Measurements from ENCODE around the gene DROSHA.
A peak's percentile ranks its signal among the peaks of the same experiment; 100 is the strongest.

DROSHA gene

DNA sequence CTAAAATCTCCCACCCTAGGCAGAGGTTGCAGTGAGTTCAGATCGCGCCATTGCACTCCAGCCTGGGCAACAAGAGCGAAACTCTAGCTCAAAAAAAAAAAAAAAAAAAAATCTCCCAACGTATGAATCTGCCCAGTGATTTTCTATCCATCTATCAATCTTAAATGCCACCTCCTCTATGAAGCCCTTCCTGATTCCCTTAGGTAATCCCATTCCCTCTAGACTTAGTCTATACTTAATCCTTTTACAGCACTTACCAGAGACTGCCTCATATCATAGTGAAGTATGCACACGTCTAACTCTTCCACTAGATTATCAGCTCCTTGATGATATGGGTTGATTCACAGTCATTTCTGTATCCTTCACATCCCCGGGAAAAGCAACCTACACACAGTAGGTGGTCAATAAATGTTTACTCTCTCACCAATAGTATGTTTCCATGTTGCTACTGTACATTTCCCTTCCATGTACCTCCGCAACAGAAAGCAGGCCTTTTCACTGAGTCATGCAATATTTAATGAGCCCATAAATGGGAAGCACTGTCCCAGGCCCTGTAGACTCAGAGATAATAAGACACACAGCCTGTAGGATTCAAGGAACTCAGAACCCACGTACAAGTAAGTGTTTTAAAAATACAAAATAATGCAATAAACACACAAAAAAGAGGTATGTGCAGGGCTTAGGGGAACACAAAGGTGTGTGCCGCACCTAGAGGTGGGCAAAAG is 1.2 kb downstream of the DROSHA start:
- DNase-seq (ENCODE audit: low spot score): no peak

DNA sequence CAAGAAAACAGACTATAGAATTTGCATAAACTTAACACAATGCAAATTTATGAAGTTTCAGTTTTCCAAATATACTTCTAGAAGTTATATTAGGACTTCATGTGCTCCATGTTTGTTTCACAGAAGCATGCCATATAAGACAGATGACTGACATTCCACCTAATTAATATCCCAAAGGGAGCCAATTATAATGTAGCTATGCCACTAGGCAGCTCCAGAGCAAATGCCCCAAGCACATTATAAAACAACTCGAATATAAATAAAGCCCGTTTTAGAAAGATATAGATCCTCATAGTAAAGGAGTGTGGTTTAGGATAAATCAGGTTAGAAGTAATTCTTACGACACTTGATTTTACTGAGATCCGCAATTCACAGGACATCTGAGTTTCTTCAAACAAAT is 8.9 kb downstream of the DROSHA start:
- no peak for DNase-seq (ENCODE audit: low spot score)

DNA sequence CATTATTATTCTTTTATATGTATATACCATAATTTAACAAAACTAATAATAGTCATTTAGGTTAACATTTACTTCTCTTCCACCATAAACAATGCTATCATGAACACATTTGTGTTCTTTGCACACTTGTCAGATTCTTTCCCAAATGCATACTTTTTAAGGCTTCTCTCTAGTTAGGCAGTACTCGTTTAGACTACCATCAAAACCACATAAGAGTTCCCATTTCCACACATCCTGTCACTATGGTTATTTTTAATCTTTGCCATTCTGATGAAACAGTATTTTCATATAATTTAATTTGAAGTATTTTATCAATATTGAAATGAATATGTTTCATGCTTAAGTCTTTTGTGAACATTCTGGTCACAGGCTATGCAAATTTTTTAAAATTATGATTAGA is 15.1 kb downstream of the DROSHA start:
- DNase-seq (ENCODE audit: low spot score): no peak

DNA sequence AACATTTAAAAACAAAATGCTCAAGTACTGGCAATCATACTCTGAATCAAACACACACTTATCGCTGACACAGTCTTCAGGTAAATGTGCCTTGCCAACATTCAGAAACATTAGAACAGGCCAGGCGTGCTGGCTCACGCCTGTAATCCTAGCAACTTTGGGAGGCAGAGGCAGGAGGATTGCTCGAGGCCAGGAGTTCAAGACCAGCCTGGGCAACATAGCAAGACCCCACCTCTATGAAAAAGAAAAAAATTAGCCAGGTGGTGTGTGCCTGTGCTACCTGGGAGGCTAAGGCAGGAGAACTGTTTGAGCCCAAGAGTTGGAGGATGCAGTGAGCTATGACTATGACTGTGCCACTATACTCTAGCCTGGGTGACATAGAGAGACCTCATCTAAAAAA is 20.6 kb downstream of the DROSHA start:
- no peak for DNase-seq (ENCODE audit: low spot score)

DNA sequence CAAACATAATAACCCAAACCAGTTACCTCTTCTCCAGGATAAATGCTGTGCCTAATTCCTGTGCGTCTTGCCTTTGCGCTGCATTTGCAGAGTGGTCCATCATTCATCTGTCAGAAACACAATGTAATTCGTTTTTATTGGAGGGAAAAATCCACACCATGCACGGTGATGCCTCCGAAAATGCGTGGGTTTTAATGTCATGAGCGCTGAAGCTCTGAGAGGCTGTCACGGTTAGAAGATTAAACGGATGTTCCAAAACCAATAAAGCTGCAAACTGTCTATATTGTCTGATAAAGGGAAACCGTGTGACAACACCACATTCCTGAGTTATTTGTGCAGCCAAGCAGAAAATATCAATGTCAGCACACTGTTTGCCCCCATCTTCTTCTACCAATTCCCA is 27.4 kb downstream of the DROSHA start:
- no peak for DNase-seq (ENCODE audit: low spot score)

DNA sequence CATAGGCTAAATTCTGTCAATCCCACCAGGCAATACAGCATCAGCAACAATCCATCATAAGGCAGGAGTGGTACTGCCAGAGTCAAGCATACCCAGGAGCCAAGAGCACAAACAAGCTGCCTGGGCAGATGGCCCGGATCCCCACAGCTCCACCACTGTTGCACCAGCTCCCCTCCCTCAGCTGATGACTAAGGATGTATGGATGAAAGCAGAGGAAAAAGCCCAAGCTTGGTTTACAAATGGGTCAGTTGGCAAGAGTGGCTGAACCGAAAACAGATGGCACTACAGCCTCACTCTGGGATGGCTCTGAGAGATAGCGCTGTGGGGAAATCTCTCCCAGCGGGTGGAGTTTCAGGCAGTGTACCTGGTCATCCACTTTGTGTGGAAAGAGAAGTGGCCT is 29.4 kb downstream of the DROSHA start:
- no peak for DNase-seq (ENCODE audit: low spot score)

DNA sequence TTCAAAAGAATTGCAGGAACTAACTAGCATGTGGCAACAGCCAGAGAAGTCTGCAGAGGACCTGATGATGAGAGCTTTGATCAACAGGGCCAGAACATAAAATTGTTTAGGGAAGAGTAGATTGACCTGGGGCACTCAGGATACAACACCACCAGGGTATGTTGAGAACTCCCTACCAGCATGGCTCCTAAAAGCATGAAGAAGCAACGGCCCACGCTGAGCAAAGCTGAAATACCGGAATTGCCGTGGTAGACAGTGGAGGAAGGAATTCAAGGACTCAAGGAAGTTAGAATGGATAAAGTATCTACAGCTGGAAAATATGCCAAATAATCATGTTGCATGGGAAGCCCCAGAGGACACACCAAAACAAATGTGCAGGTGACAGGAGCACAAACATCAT is 31.6 kb downstream of the DROSHA start:
- DNase-seq (ENCODE audit: low spot score): no peak

DNA sequence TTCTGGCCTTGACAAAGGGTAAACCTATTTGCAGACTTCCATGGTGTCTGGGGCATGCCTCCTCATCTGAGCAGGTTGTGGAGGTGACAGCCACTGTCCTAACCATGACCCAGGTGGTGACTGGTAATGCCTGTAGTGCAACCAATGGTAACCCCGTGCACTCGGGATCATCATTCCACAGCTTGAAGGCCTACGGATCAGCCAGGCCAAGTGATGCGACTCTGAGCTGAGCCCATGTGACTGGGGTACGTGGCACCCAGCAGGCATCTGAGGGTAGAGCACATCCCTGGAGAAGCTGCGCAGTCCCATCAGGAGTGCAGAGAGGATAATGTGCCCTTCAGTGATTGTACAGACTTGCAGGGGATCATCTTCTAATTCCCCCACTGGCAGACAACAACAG is 35.0 kb downstream of the DROSHA start:
- DNase-seq (ENCODE audit: low spot score): no peak

DNA sequence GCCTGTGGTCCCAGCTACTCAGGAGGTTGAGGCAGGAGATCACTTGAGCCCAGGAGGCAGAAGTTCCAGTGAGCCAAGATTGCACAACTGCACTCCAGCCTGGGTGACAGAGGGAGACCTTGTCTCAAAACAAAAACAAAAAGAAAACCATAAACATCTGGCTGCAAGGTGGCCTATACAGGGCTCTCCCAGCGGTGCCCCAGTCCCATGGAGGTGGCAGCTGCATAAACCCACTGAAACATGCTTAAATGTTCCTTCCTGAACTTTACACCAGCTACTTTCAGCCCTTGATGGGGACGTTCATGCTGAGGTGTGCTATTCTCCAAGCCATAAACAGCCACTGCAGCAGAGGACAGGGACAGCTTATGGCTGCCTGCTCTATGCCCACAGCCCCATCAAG is 35.6 kb downstream of the DROSHA start:
- no peak for DNase-seq (ENCODE audit: low spot score)

DNA sequence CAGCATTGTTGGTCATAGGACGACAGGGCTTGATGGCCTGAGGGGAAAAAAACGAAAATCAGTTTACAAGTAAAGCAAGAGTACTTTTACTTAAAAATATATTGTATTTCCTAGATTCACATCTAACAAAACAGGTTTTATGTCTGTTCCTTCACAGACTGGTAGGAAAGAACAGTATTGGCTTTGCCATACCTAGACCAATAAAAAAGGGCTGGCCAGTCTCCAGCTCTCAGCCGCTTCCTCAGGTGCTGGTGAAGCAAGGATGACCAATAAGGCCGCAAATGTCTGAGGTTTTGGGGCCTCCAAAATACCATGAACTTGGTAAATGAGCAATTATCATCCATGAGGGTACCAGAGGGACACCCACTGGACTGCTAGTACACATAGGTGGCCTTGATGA is 36.6 kb downstream of the DROSHA start:
- no peak for DNase-seq (ENCODE audit: low spot score)

DNA sequence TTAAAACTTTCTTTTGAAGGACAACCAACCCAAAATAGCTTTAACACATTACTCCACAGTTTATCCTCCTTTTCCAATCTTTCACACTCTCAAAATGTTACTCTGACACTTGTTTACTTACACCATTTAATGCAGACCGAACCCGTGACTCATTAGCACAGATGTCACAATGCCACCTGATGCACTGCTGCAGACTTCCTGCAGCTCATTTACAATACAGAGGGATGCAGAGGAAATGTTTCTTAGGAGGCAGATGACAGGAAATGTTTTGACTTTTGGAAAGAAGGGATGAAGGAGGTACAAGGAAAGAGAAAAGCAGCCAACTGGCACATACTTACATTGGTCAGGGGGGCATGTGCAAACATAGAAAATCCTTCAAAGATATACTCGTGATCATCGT is 39.0 kb downstream of the DROSHA start:
- peak; percentile 42 for DNase-seq (ENCODE audit: low spot score)

DNA sequence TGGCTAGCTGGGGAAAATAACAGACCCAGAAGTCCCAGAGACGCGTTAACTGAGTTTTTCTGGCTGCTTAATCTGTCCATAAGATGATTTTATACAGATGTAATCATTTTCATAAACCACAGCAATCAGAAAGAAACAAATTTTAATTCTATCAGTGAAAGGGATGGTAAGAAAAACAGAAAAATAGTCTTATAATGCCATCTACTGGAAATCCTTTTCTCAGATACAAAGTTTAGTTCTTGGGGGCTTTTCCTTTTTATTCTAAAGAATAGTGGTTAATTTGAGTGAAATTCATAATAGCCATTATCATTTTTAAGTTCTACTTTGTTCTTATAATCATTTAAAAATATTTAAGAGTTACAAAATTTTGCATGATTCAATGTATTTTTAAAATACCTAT is 44.4 kb downstream of the DROSHA start:
- DNase-seq (ENCODE audit: low spot score): no peak

DNA sequence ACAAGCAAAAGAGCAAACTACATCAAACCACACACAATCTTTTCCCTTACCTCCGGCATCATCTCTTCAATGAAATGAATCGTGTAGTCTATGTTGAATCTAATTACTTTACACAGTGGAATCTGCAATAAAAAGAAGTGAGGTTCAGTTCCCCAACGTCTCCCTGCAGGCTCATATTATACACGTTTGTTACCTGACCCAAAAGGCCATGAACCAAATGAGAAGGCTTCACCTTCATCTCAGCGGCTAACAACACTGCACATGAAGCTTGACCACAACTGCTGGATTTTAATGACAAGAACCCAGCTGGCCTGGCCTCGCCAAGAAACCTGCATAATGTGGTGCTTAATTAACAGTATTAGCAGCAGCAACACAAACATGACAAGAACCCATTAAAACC is 45.5 kb downstream of the DROSHA start:
- DNase-seq (ENCODE audit: low spot score): no peak

DNA sequence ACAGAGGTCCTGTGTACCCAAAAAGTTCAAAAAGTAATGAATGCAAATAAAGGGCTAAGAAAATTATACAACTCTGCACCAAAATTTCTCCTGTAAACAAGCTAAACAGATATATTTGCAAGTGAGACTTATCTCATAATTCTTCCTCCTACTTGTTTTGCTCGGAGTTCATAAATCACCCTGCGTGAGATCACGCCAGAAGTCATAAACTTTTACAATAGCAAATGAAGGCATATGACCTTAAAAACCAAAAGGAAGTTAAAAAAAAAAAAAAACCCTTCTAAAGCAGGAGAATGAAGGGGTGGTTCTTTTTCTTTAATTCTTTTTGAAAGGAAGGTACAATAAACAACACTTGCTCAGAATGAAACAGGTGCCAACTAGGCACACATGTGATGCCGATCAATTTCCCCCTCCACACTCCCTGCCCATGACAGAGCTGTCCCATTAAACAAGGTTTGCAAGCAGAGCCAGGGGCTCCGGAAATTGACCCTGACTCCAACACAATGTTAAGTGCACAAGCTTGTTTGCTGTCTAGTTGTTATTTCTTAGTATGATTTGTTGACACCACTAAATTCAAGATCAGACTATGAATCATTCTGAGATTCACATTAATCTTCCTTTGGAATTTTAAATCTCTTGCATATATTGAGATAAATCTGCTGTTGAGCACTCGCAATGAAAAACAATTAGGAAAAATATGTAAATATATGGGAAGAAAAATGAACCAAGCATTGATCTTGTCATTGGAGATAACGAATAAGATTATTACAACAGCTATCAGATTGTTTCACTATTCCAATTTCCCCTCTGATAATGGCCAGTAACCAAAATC is 46.3 kb downstream of the DROSHA start:
- DNase-seq (ENCODE audit: low spot score): no peak

DNA sequence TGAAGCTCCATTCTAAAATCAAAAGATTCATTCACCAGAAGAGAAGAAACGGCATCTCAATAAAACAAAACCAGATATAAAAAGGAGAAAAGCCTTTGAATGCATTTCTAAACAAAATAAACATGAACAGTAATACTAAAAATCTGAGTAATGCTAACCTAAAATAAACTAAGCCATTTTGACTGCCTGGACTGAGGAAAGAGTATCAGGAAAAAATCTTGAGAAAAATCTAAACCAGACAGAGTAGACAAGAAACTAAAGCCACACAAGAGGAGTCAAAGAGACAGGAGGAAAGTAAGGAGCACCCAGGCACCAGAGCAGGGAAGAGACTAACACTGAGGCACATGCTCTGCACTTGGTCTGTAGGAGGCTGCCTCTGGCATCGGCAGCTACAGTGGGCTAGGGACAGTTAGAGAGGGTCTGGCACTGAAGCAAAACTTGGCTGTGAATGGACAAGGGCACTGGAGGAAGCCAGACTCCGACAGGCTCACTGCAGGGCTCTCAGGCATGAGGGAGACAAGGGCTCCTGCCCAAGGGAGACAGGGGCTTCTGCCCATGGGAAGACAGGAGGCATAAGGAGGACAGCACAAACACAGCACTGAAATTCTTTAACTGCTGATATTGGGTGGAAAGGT is 50.2 kb downstream of the DROSHA start:
- no peak for DNase-seq (ENCODE audit: low spot score)

DNA sequence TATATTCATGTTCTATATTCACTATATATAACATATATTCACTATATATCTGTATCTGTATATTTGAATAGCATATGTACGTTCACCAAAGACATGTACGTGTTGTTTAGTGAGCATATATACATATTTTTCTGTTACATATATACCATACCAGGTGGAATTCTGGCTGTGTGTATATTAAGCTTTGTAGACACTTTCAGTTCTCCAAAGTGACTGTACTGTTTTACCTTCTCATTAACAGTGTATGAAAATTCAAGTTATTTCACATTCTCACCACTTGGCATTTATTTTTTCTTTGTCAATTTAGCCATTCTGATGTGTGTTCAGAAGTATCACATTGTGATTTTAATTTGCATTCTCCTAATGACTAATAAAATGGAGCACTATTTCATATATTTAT is 52.2 kb downstream of the DROSHA start:
- no peak for DNase-seq (ENCODE audit: low spot score)

DNA sequence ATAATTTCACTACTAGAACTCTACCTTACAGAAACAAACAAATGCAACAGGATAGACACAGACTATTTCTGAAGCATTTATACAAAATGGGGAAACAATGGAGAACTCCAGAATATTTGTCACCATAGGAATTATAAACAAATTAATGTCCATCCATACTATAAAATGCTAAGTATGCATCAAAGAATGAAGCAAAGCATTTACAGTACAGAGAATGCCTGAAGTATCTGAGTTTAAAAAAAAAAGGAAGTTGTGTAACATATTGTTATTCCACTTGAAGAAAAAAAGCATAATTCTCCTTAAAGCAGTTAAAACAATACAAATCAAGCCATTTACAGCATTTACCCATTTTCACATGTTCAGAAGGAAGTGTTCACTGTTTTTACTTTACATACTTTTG is 53.0 kb downstream of the DROSHA start:
- DNase-seq (ENCODE audit: low spot score): no peak

DNA sequence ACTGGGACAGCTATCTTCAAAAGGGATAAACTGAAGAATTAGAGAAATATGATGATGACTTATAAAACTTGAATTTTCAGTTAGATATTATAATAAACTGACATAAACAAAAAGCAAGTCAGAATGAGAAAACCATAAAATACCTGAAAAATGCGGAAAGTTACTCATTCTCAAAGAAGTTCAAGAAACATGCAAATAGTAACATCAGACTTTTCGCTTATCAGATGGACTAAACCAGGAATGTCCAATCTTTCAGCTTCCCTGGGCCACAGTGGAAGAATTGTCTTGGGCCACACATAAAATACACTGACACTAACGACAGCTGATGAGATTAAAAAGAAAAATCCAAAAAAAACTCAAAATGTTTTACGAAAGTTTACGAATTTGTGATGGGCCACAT is 53.9 kb downstream of the DROSHA start:
- no peak for DNase-seq (ENCODE audit: low spot score)

DNA sequence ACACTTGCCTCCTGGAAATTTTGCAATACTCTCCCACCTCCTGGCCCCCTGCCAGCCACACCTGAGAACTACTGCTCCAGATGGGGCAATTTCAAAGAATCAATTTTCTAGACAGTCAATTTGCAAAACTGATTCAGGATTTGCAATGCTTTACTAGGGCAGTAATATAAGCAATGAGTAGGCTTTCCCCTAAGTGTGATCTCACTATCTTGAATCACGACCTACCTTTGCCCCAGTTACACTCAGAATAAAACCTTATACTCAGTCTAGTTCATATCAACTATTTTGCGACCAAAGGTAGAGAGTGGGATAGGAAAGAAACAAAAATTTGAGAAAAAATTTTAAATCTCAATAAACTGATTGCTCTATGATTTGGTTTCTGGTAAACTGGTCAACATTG is 54.4 kb downstream of the DROSHA start:
- DNase-seq (ENCODE audit: low spot score): no peak

DNA sequence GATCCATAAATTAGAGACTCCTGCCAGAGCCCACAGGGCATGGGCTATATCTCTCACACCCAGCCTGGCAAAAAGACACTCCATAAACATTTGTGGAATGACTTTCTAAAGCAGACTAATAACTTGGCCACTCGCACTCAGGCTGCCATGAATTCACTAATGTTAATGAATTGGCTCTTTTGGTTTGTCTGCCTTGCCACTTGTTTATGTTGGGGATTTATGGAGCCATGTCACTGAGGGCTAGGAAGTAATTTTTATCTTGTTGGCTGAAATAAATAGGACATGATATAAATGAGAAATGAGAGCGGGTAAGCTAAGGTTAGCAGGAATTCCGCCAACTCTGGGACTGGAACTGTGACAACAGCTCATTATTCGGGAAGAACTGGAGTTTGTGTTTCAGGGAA is 55.2 kb downstream of the DROSHA start:
- DNase-seq (ENCODE audit: low spot score): no peak

DNA sequence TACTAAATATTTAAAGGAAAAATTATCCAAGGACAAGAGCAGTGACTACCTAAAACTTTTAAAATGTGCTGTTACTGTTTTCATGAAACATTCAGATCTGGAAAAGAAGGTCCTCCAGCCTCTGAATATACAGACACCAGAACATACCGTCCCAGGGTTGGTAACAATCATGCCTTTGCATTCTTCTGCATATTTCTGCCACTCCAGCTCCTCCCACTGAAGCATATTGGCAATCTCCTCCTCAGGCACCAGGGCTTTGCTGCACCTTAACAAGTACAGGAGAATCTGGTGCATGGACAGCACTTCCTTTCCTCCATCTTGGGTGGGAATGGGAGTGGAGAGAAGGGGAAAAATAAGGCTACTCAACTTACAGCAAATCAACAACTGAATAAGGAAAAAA is 60.0 kb downstream of the DROSHA start:
- DNase-seq (ENCODE audit: low spot score): no peak

DNA sequence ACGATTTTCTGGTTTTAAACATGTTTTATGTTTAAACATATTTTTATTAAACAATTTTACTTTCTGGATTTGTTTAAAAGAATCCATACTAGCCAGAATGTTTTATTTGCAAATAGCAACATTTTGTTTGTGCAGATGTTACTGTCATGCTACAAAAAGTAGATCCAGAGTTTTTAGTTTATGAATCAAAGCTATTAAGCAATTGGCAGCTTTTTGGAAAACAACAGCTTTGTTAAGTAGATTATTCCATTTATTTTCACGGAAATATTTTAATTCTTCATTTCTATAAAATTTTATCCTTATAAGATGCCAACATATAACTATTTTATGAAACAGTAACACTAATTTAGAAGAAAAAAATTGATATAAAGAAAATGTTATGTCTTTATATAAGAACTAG is 60.9 kb downstream of the DROSHA start:
- DNase-seq (ENCODE audit: low spot score): no peak

DNA sequence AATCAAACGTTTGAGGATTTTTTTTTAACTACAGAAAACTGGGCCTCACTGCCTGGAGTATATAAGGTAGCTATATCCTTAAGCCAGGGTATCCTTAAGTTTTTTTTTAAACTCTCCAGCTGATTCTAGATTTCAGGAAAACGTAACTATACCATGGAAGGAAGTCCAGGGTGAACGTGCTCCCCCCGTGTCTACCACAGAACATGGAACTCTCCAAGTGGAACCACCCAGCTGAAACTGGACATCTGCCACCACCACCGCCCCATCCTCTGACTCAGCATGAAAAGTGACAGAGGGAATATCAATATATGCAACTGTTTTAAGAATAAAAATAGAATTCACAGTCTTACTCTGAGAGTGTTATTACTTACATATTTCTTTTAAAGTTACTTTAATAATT is 61.3 kb downstream of the DROSHA start:
- DNase-seq (ENCODE audit: low spot score): no peak

All from iPS-NIHi11 (cell line).